Prostate gland (tissue), 2 donors: Measurements from ENCODE around the gene RNF144A. TPM values are rescaled to one million over a fixed set of nuclear protein-coding genes. Genes with fewer than 3 reads are reported as not detected.
A peak's percentile ranks its signal among the peaks of the same experiment; 100 is the strongest.

Experiments
- DNase-seq: peaks from one replicate; pipeline ENCODE4 v3.0.0-alpha.2; 2019; ENCODE audit warnings: low spot score
- H3K27ac ChIP-seq, 2 donors: fragments of 200-600 bp; sonication (generic); 2 replicates each; pipeline ENCODE4 v1.5.1; 2017 to 2019
- H3K27me3 ChIP-seq: fragments of 200-600 bp; sonication (generic); replicated peaks from 2 replicates; pipeline ENCODE4 v1.5.1; 2019; ENCODE audit not compliant: insufficient read depth
- H3K36me3 ChIP-seq, 2 donors: fragments of 200-600 bp; sonication (generic); 1 replicate in 1 of 2; 2 replicates in 1 of 2; pipeline versions ENCODE4 v1.5.1 to v1.8.1; 2017 to 2019
- H3K4me1 ChIP-seq: fragments of 200-600 bp; sonication (generic); replicated peaks from 2 replicates; pipeline ENCODE4 v1.5.1; 2019
- H3K4me3 ChIP-seq, 2 donors: fragments of 200-600 bp; sonication (generic); 2 replicates each; pipeline ENCODE4 v1.5.1; 2017 to 2019
- H3K9me3 ChIP-seq: fragments of 200-600 bp; sonication (generic); 2 replicates; pipeline ENCODE4 v1.5.1; 2017
- POLR2A ChIP-seq: fragments of 450-650 bp; IDR thresholded peaks from one replicate; pipeline ENCODE4 v1.6.1; 2016; ENCODE audit warnings: antibody characterized with exemption, mild to moderate bottlenecking
- POLR2AphosphoS5 ChIP-seq: sonication (generic); formaldehyde crosslinking; IDR thresholded peaks from one replicate; pipeline ENCODE4 v1.6.1; 2017; ENCODE audit warnings: antibody characterized with exemption
- WGBS: methylation state at CpG from one replicate; pipeline ENCODE4 v1.1.5; 2018; 5-methylcytosine and 5-hydroxymethylcytosine counted together
- intact Hi-C: fragments of 100-400 bp; cut with DNase I; formaldehyde crosslinking; loops from one replicate; pipeline ENCODE4 v1.14.2; 2022
- total RNA-seq, 2 donors: library from RNA; depleted of rRNA; stranded (reverse); fragments of >200 nt; gene quantifications; one replicate each; pipeline ENCODE4 v1.1.0, GENCODE V29; 2016
- TF ChIP-seq, protein P1 (sequence below), 4 experiments: fragments of 200-600 bp in 2 of 4; fragments of 450-650 bp in 2 of 4; sonication (generic) in 2 of 4; IDR thresholded peaks; 1 replicate in 3 of 4; 2 replicates in 1 of 4; pipeline ENCODE4 v1.5.1; 2016 to 2019; ENCODE audit warnings: antibody characterized with exemption in 4 of 4, mild to moderate bottlenecking in 2 of 4, moderate library complexity in 2 of 4

Gene RNF144A
- total RNA-seq, 2 donors from 2014 or later, result 9.1 to 27.9 TPM

- Histone ChIP-seq H3K36me3 (no peaks in the 10 kb centered on the region), H3K4me3 (no peak overlapping the region), H3K27me3 (no peaks in the 10 kb centered on the region), H3K4me1 (peaks cover 3% of the 10 kb centered on the region), H3K9me3 (no peaks in the 10 kb centered on the region), H3K27ac (peak overlapping the region; percentile 36 to 44)
- 14% methylated on average over 8 of the region's 8 CpGs for WGBS
- TF ChIP-seq, protein P1, sequence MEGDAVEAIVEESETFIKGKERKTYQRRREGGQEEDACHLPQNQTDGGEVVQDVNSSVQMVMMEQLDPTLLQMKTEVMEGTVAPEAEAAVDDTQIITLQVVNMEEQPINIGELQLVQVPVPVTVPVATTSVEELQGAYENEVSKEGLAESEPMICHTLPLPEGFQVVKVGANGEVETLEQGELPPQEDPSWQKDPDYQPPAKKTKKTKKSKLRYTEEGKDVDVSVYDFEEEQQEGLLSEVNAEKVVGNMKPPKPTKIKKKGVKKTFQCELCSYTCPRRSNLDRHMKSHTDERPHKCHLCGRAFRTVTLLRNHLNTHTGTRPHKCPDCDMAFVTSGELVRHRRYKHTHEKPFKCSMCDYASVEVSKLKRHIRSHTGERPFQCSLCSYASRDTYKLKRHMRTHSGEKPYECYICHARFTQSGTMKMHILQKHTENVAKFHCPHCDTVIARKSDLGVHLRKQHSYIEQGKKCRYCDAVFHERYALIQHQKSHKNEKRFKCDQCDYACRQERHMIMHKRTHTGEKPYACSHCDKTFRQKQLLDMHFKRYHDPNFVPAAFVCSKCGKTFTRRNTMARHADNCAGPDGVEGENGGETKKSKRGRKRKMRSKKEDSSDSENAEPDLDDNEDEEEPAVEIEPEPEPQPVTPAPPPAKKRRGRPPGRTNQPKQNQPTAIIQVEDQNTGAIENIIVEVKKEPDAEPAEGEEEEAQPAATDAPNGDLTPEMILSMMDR (IDR thresholded peaks at IDR 0.05), result no peak
- no peak for TF ChIP-seq POLR2A
- TF ChIP-seq POLR2AphosphoS5, result peak; percentile 81
- DNase-seq, result peak; percentile 48
- intact Hi-C loops, result no loop called here
Observed at GRCh38 chr2:6960659-6961058, 43.4 kb downstream of the RNF144A start.

DNA sequence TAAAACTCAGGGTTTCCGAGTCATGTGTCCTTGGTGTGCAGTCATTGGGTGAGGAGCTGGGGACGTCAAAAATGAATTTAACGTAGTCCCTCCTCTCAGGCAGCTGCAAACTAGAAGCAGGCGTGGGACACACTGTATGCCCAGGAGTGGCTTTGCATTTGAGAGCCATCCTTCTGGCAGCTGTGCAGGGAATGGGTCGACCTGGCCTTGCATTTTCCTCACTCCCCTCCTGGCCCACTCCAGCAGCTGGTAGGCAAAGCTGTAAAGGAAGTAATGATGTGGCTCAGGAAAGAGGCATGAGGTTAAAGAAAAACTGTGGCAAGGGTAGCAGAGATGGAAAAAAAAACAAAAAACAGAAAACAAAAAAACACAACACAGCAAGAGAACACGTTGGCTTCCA, 46.5 kb downstream of the RNF144A start:
- TF ChIP-seq, protein P1 (IDR thresholded peaks at IDR 0.05), result no peak
- no peak for TF ChIP-seq POLR2AphosphoS5
- no peak for TF ChIP-seq POLR2A
- intact Hi-C loops, result no loop called here
- no peak for DNase-seq
- WGBS, result 95% methylated on average over 6 of the region's 6 CpGs
- Histone ChIP-seq H3K4me1 (peaks cover 3% of the 10 kb centered on the region), H3K4me3 (no peak overlapping the region), H3K36me3 (no peaks in the 10 kb centered on the region), H3K27ac (no peak overlapping the region), H3K9me3 (no peaks in the 10 kb centered on the region), H3K27me3 (no peaks in the 10 kb centered on the region)

- H3K4me1 ChIP-seq, result peaks cover 3% of the 10 kb centered on the region
- no peaks in the 10 kb centered on the region for H3K9me3 ChIP-seq
- no peaks in the 10 kb centered on the region for H3K27me3 ChIP-seq
- DNase-seq, result no peak
- no peaks in the 10 kb centered on the region for H3K36me3 ChIP-seq
- intact Hi-C loops, result no loop called here
- WGBS, result 94% methylated on average over 19 of the region's 19 CpGs
- H3K27ac ChIP-seq, result no peak overlapping the region
- TF ChIP-seq POLR2AphosphoS5 (no peak), POLR2A (no peak)
- TF ChIP-seq, protein P1 (IDR thresholded peaks at IDR 0.05), result no peak
- no peak overlapping the region for H3K4me3 ChIP-seq
Observed at GRCh38 chr2:6965071-6965795, 48.0 kb downstream of the RNF144A start.

- DNase-seq, result no peak
- Histone ChIP-seq H3K4me1 (no peaks in the 10 kb centered on the region), H3K36me3 (no peaks in the 10 kb centered on the region), H3K27me3 (no peaks in the 10 kb centered on the region), H3K27ac (no peak overlapping the region), H3K4me3 (no peak overlapping the region), H3K9me3 (no peaks in the 10 kb centered on the region)
- intact Hi-C loops, result no loop called here
- no peak for TF ChIP-seq POLR2A
- no peak for TF ChIP-seq POLR2AphosphoS5
- TF ChIP-seq, protein P1 (IDR thresholded peaks at IDR 0.05), result no peak
- 58% methylated on average over 7 of the region's 7 CpGs for WGBS
Observed at GRCh38 chr2:6966446-6966940, 49.3 kb downstream of the RNF144A start.

- no peaks in the 10 kb centered on the region for H3K9me3 ChIP-seq
- H3K4me3 ChIP-seq, result no peak overlapping the region
- 96% methylated on average over 7 of the region's 7 CpGs for WGBS
- no peaks in the 10 kb centered on the region for H3K27me3 ChIP-seq
- TF ChIP-seq, protein P1 (IDR thresholded peaks at IDR 0.05), result no peak
- TF ChIP-seq POLR2A (no peak), POLR2AphosphoS5 (no peak)
- DNase-seq, result no peak
- H3K36me3 ChIP-seq, result no peaks in the 10 kb centered on the region
- intact Hi-C loops, result no loop called here
- no peaks in the 10 kb centered on the region for H3K4me1 ChIP-seq
- H3K27ac ChIP-seq, result no peak overlapping the region
Observed at GRCh38 chr2:6967301-6967700, 50.1 kb downstream of the RNF144A start.
